ENCODE data around the gene HABP4. TPM values are rescaled to one million over a fixed set of nuclear protein-coding genes. Genes with fewer than 3 reads are reported as not detected.
A peak's percentile ranks its signal among the peaks of the same experiment; 100 is the strongest.

HABP4 gene
- total RNA-seq, 1 experiment from 2014 or later = 21.0 TPM

DNA sequence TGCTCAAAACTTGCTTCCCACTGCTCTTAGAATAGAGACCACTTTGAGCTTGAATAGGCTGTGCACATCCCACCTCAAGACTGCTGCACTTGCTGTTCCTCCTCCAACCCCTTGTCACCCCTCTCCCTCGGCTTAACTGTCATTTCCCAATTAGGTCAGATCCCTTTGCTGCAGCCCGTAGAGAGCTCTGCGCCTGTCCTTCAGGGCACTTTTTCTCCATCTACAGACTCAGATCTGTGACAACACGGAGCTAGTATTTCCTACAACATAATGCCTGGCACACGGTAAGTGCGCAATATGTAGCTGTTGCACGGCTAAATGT lies 485 bp upstream of the HABP4 start:
- intact Hi-C loops (cut with micrococcal nuclease) = no loop called here
- POLR2A ChIA-PET = interaction anchor here (0.6 to 1.3 kb wide), 4 partner anchors 14 to 105 kb away, joined by 3 read pairs; no protein-coding TSS in a partner anchor
- TF ChIP-seq EZH2 (IDR thresholded peaks at IDR 0.05) (no peak), FOSL1 (IDR thresholded peaks at IDR 0.05; ENCODE audit: low read depth) (no peak), RAD21 (IDR thresholded peaks at IDR 0.05; ENCODE audit: low read depth) (no peak), ZFX (IDR thresholded peaks at IDR 0.05) (no peak), YY1 (IDR thresholded peaks at IDR 0.05; ENCODE audit: extremely low read depth, insufficient replicate concordance, low read depth, low read length) (no peak), EZH2phosphoT487 (IDR thresholded peaks at IDR 0.05; ENCODE audit: borderline replicate concordance) (no peak), TCF7L2 (IDR thresholded peaks at IDR 0.05; ENCODE audit: borderline replicate concordance, extremely low read depth, insufficient read depth, insufficient read length) (no peak), EGR1 (IDR thresholded peaks at IDR 0.05; ENCODE audit: low read depth) (no peak), CEBPB (IDR thresholded peaks at IDR 0.05; ENCODE audit: low read depth) (no peak), ZNF274 (IDR thresholded peaks at IDR 0.05; ENCODE audit: low read depth, low read length) (no peak), SIN3A (IDR thresholded peaks at IDR 0.05; ENCODE audit: low read depth) (no peak)
- TF ChIP-seq, protein P1, sequence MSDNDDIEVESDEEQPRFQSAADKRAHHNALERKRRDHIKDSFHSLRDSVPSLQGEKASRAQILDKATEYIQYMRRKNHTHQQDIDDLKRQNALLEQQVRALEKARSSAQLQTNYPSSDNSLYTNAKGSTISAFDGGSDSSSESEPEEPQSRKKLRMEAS (IDR thresholded peaks at IDR 0.05) = no peak
- TF ChIP-seq, protein P2, sequence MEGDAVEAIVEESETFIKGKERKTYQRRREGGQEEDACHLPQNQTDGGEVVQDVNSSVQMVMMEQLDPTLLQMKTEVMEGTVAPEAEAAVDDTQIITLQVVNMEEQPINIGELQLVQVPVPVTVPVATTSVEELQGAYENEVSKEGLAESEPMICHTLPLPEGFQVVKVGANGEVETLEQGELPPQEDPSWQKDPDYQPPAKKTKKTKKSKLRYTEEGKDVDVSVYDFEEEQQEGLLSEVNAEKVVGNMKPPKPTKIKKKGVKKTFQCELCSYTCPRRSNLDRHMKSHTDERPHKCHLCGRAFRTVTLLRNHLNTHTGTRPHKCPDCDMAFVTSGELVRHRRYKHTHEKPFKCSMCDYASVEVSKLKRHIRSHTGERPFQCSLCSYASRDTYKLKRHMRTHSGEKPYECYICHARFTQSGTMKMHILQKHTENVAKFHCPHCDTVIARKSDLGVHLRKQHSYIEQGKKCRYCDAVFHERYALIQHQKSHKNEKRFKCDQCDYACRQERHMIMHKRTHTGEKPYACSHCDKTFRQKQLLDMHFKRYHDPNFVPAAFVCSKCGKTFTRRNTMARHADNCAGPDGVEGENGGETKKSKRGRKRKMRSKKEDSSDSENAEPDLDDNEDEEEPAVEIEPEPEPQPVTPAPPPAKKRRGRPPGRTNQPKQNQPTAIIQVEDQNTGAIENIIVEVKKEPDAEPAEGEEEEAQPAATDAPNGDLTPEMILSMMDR (IDR thresholded peaks at IDR 0.05 in 2 of 3, conservative IDR thresholded peaks at IDR 0.05 in 1 of 3; ENCODE audit: borderline replicate concordance in 1 of 3, insufficient read depth in 1 of 3, low read depth in 2 of 3, low read length in 2 of 3) = no peak
- TF ChIP-seq, protein P3, sequence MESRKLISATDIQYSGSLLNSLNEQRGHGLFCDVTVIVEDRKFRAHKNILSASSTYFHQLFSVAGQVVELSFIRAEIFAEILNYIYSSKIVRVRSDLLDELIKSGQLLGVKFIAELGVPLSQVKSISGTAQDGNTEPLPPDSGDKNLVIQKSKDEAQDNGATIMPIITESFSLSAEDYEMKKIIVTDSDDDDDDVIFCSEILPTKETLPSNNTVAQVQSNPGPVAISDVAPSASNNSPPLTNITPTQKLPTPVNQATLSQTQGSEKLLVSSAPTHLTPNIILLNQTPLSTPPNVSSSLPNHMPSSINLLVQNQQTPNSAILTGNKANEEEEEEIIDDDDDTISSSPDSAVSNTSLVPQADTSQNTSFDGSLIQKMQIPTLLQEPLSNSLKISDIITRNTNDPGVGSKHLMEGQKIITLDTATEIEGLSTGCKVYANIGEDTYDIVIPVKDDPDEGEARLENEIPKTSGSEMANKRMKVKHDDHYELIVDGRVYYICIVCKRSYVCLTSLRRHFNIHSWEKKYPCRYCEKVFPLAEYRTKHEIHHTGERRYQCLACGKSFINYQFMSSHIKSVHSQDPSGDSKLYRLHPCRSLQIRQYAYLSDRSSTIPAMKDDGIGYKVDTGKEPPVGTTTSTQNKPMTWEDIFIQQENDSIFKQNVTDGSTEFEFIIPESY (IDR thresholded peaks at IDR 0.05; ENCODE audit: extremely low read depth, insufficient replicate concordance, low read length) = no peak
- TF ChIP-seq, protein P4, sequence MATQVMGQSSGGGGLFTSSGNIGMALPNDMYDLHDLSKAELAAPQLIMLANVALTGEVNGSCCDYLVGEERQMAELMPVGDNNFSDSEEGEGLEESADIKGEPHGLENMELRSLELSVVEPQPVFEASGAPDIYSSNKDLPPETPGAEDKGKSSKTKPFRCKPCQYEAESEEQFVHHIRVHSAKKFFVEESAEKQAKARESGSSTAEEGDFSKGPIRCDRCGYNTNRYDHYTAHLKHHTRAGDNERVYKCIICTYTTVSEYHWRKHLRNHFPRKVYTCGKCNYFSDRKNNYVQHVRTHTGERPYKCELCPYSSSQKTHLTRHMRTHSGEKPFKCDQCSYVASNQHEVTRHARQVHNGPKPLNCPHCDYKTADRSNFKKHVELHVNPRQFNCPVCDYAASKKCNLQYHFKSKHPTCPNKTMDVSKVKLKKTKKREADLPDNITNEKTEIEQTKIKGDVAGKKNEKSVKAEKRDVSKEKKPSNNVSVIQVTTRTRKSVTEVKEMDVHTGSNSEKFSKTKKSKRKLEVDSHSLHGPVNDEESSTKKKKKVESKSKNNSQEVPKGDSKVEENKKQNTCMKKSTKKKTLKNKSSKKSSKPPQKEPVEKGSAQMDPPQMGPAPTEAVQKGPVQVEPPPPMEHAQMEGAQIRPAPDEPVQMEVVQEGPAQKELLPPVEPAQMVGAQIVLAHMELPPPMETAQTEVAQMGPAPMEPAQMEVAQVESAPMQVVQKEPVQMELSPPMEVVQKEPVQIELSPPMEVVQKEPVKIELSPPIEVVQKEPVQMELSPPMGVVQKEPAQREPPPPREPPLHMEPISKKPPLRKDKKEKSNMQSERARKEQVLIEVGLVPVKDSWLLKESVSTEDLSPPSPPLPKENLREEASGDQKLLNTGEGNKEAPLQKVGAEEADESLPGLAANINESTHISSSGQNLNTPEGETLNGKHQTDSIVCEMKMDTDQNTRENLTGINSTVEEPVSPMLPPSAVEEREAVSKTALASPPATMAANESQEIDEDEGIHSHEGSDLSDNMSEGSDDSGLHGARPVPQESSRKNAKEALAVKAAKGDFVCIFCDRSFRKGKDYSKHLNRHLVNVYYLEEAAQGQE (IDR thresholded peaks at IDR 0.05; ENCODE audit: low read depth) = no peak
- TF ChIP-seq, protein P5, sequence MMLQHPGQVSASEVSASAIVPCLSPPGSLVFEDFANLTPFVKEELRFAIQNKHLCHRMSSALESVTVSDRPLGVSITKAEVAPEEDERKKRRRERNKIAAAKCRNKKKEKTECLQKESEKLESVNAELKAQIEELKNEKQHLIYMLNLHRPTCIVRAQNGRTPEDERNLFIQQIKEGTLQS (IDR thresholded peaks at IDR 0.05) = no peak
- Histone ChIP-seq H3K27me3 (ENCODE audit: insufficient read depth, low read length) (no peaks in the 10 kb centered on the region), H3K9me2 (ENCODE audit: insufficient read depth) (no peaks in the 10 kb centered on the region), H4K20me1 (ENCODE audit: insufficient read depth) (no peaks in the 10 kb centered on the region; the same call in 1 of the 2 replicates), H3K36me3 (ENCODE audit: control insufficient read depth in 1 of 2, insufficient read depth in 2 of 2, low read length in 2 of 2) (no peaks in the 10 kb centered on the region), H3K4me3 (replicated peaks in 1 of 2; ENCODE audit: low read depth in 1 of 2, low read length in 2 of 2) (peak overlapping the region; percentile 51 to 66), H3K4me2 (ENCODE audit: low read length) (peak overlapping the region; percentile 81), H2AFZ (ENCODE audit: low read depth, low read length, poor library complexity, severe bottlenecking) (peak overlapping the region; percentile 79), H3K79me2 (ENCODE audit: insufficient read depth, low read length) (peaks cover 29% of the 10 kb centered on the region), H3K4me1 (ENCODE audit: control insufficient read depth in 1 of 2, insufficient read depth in 2 of 2, low read length in 2 of 2) (peaks cover 4 to 31% of the 10 kb centered on the region in 2 experiments; a peak in 3 of 4 replicates), H3K9ac (ENCODE audit: low read length) (peak overlapping the region; percentile 41; the same call in 1 of the 2 replicates), H3K27ac (ENCODE audit: low read depth, low read length) (peak overlapping the region; percentile 23), H3K9me3 (ENCODE audit: control insufficient read depth in 1 of 2, insufficient read depth in 1 of 2, low read depth in 1 of 2, low read length in 2 of 2) (no peaks in the 10 kb centered on the region)
- ATAC-seq = peak; percentile 29
- no TSS peak for BruUV-seq (replicated peaks)
- CTCF ChIA-PET = interaction anchor here (2.8 kb wide), 1 partner anchor 8 kb away, joined by 10 read pairs; no protein-coding TSS in a partner anchor
- no peak for DNase-seq (ENCODE audit: low read depth, low spot score)
- RAD21 ChIA-PET (ENCODE audit: low non-redundant PET in 1 of 2, low total read pairs in 2 of 2, uncharacterized antibody in 2 of 2, unreplicated experiment in 2 of 2) = no interaction called here

All from HCT116 (cell line).